CD4-positive, alpha-beta T cell treated with Interleukin-17A for 1 hour (primary cell): ENCODE measurements around the gene PGM1.

Experiments
- DNase-seq: peaks from one replicate; pipeline ENCODE4 v3.0.0-alpha.2; 2020

The PGM1 gene

GRCh38 chr1:63635681-63636080, 42.5 kb downstream of the PGM1 start:
- DNase-seq: no peak

DNA sequence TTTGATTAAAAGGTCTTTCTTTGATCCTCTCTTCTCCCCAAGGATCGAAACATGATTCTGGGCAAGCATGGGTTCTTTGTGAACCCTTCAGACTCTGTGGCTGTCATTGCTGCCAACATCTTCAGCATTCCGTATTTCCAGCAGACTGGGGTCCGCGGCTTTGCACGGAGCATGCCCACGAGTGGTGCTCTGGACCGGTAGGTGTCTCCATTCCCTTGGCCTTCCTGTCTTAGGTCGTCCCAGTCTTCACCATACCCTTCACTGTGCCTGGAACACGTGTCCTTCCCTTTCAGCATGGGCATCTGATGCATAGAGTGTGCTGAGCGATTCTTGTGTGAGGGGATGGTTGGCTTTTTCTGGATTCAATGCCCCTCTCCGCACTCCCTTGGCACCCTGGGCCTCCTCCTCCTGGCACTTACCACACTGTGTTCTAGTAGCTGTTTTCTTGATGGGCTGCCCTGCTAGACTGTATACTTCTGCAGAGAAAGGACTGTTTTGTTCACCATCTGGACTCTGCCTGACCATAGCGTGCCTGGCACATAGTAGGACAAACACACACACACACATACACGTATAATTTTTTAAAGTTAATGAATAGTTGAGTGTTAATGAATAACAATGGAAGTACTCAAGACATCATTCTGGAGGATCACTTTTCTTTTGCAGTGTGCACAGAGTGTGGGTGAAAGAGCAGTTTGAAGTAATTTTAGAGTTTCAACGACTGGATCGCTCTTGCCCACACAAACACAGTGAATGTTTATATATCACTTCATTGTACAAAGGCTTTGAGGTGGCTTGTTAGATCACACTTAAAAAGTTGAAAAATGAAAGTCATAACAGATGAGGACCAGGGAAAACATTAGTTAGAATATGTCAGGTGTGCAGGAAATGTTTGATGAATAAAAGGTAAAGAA, 43.2 kb downstream of the PGM1 start:
- no peak for DNase-seq

DNA sequence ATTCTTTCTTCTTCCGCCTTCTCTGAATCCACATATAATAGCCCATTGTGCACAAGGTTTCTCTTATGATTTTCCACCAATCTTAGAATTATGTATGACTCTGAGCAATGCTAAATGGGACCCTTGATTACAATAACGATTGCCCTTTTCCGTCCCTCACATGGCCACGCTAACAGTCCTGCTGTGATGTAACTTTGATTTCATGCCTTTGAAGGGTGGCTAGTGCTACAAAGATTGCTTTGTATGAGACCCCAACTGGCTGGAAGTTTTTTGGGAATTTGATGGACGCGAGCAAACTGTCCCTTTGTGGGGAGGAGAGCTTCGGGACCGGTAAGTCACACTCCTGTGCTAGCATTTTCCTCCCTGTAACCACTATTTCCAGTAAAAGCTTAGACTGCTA, 45.3 kb downstream of the PGM1 start:
- no peak for DNase-seq

DNA sequence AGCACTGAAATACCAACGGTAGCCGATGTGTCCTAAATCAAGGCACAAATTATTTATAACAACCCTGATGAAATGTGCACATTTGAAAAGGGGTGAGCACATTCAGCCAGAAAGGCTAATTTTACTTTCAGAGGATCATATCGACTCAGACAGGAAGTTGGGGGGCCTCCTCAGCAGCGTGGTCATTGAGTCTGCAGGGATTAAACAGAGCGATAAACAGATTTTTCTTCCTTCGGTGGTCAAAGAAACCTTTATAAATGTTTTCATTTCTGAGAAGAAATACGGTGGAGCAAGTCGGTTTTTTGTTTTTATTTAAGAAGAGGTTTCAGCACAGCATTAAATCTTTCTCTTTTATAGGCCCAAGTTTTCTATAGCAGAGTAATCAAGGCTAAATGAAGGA, 45.7 kb downstream of the PGM1 start:
- DNase-seq: no peak

GRCh38 chr1:63640633-63641567, 47.7 kb downstream of the PGM1 start:
- no peak for DNase-seq

GRCh38 chr1:63641615-63642014, 48.4 kb downstream of the PGM1 start:
- DNase-seq: no peak

- DNase-seq: no peak
Observed at GRCh38 chr1:63642901-63643300, 49.7 kb downstream of the PGM1 start.

- no peak for DNase-seq
Observed at GRCh38 chr1:63643517-63643916, 50.3 kb downstream of the PGM1 start.

DNA sequence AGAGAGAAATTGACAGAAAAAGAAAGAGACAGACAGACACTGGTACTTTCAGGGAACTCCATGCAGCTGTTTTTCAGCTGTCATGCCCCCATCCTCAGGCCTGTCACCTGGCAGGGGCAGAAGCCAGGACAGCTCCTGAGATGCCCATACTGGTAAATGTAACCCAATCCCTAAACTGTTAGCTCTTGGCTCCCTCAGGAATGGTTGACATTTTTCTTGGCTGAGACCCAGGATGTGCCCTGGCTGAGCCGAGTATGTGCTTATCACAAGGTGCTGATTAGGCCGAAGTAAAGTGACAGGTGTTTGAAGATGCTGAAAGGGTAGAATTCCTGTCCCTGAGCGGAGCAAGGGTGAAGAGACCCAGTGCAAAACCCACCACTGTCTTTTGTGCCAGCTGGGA, 50.7 kb downstream of the PGM1 start:
- no peak for DNase-seq

- DNase-seq: no peak
Observed at GRCh38 chr1:63645317-63645716, 52.1 kb downstream of the PGM1 start.

GRCh38 chr1:63648689-63649088, 55.5 kb downstream of the PGM1 start:
- no peak for DNase-seq

DNA sequence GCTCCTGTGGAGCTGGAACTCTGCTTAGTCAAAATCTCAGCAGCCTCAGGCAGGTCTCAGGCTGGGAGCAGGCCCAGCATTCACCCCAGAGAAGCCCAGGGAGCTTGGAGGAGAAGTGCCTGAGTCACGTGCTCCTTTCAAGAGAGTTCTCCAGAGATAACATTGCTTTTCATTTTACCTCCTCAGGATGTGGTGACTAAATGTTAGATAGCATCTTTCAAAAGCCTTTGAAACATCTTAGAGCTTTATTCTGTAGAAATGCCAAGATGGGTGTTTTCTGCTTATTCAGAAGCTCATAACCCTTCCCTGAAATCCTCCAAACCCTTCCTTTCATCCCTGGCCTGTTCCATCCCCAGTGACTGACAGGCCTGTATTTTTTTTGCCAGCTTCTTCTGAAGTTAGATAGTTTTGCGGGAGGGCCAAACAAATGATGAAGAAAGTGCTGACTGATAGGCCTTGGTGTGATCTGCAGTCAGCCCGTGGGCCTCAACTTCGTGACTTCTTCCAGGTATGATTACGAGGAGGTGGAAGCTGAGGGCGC, 58.0 kb downstream of the PGM1 start:
- peak; percentile 52 for DNase-seq

GRCh38 chr1:63653976-63654375, 60.8 kb downstream of the PGM1 start:
- DNase-seq: no peak

DNA sequence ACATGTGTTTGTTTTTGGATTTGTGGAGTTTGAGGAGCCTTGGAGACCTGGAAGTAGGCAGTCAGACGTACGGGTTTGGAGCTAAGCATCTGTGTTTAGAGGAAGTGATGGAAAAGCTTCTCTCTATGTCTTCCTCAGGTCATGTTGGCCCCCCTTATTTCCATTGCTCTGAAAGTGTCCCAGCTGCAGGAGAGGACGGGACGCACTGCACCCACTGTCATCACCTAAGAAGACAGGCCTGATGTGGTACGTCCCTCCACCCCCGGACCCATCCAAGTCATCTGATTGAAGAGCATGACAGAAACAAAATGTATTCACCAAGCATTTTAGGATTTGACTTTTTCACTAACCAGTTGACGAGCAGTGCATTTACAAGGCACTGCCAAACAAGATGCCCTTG, 66.2 kb downstream of the PGM1 start:
- DNase-seq: no peak

- DNase-seq: no peak
Observed at GRCh38 chr1:63662056-63662836, 69.0 kb downstream of the PGM1 start.

DNA sequence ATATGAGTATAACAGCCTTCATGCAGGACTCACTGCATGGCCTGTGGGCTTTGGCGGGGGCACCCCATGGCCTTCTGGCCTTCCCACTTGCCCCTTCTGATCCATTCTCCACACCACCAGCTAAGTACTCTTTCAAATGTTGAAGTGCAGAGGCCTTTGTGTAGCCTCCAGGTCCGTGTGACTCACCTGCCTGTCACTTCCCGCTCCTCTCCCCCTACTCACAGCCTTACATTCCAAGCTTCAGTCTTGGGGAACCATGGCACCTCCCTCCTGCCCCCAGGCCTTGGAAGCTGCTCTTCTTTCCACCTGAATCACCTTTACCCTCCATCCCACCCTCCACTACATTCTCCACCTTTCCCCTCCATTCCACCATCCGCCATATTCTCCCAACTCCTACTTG, 69.6 kb downstream of the PGM1 start:
- no peak for DNase-seq

- no peak for DNase-seq
Observed at GRCh38 chr1:63663301-63663700, 70.1 kb downstream of the PGM1 start.

- DNase-seq: no peak
Observed at GRCh38 chr1:63663873-63664272, 70.7 kb downstream of the PGM1 start.

- no peak for DNase-seq
Observed at GRCh38 chr1:63664742-63665141, 71.5 kb downstream of the PGM1 start.

DNA sequence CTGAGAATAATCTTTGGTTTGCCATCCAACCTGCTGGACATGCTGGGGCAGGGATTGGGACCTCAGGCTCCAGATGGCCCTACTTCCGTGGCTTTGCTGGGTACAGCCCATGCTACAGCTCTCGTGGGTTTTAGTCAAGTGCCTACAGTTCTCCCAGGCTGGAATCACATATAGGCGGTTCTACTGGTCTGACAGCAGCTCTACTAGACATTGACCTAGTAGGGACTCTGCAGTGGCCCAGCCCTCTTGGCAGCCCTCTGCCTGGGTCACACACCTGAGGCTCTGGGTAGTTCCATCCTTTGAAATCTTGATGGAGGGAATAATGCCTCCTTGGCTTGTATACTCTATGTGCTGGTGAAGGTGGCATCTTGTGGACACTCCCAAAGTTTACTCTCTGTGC, 72.2 kb downstream of the PGM1 start:
- no peak for DNase-seq

- DNase-seq: no peak
Observed at GRCh38 chr1:63665824-63666223, 72.6 kb downstream of the PGM1 start.

GRCh38 chr1:63668298-63668697, 75.1 kb downstream of the PGM1 start:
- DNase-seq: no peak
